ENCODE results near the gene CDR2L.
A peak's percentile ranks its signal among the peaks of the same experiment; 100 is the strongest.
"Not testable (repeated sequence)": the region's sequence is repeated elsewhere in the genome, so short reads cannot be mapped to it uniquely, and the experiment has no call there.

CDR2L gene

GRCh38 chr17:75011401-75012095, 24.1 kb downstream of the CDR2L start:
- no peak for DNase-seq (ENCODE audit: low read depth)

GRCh38 chr17:75012096-75012345, 24.6 kb downstream of the CDR2L start:
- no peak for DNase-seq (ENCODE audit: low read depth)

- peak; percentile 56 for DNase-seq (ENCODE audit: low read depth)
Observed at GRCh38 chr17:75012346-75013091, 25.1 kb downstream of the CDR2L start, which contains the start of gene MRPL58. TSS of gene MRPL58 (plus strand) at chr17:75012670. CDS start at chr17:75012687, 17 bp downstream.

GRCh38 chr17:75013092-75013559, 25.7 kb downstream of the CDR2L start:
- DNase-seq (ENCODE audit: low read depth), result no peak

GRCh38 chr17:75019146-75019545, 31.7 kb downstream of the CDR2L start:
- DNase-seq (ENCODE audit: low read depth), result no peak

- DNase-seq (ENCODE audit: low read depth), result no peak
Observed at GRCh38 chr17:75019710-75020109, 32.3 kb downstream of the CDR2L start.

GRCh38 chr17:75020331-75021110, 33.1 kb downstream of the CDR2L start:
- DNase-seq (ENCODE audit: low read depth), result no peak

GRCh38 chr17:75024686-75025397, 37.4 kb downstream of the CDR2L start:
- no peak for DNase-seq (ENCODE audit: low read depth)

- DNase-seq (ENCODE audit: low read depth), result not testable (repeated sequence)
Observed at GRCh38 chr17:75025398-75025734, 37.9 kb downstream of the CDR2L start.

GRCh38 chr17:75026650-75027049, 39.2 kb downstream of the CDR2L start:
- DNase-seq (ENCODE audit: low read depth), result not testable (repeated sequence)

GRCh38 chr17:75030161-75030560, 42.7 kb downstream of the CDR2L start:
- no peak for DNase-seq (ENCODE audit: low read depth)

- no peak for DNase-seq (ENCODE audit: low read depth)
Observed at GRCh38 chr17:75031972-75032719, 44.7 kb downstream of the CDR2L start.

GRCh38 chr17:75032720-75033280, 45.4 kb downstream of the CDR2L start:
- no peak for DNase-seq (ENCODE audit: low read depth)

GRCh38 chr17:75033346-75034235, 46.2 kb downstream of the CDR2L start:
- DNase-seq (ENCODE audit: low read depth), result peak; percentile 96

- peak; percentile 92 for DNase-seq (ENCODE audit: low read depth)
Observed at GRCh38 chr17:75034236-75034908, 46.9 kb downstream of the CDR2L start.

- DNase-seq (ENCODE audit: low read depth), result no peak
Observed at GRCh38 chr17:75036643-75037268, 49.3 kb downstream of the CDR2L start.

GRCh38 chr17:75039238-75039637, 51.8 kb downstream of the CDR2L start:
- DNase-seq (ENCODE audit: low read depth), result no peak

- no peak for DNase-seq (ENCODE audit: low read depth)
Observed at GRCh38 chr17:75041656-75042280, 54.3 kb downstream of the CDR2L start.

GRCh38 chr17:75043789-75044188, 56.4 kb downstream of the CDR2L start:
- not testable (repeated sequence) for DNase-seq (ENCODE audit: low read depth)

Measured in stimulated activated CD8-positive, alpha-beta memory T cell treated with anti-CD3 and anti-CD28 coated beads, Interleukin-15, amount 100 ng/mL, for 24 hours (primary cell).